ENCODE measurements around the gene BCL2.
"Not testable (repeated sequence)": the region's sequence is repeated elsewhere in the genome, so short reads cannot be mapped to it uniquely, and the experiment has no call there.

BCL2 gene

DNA sequence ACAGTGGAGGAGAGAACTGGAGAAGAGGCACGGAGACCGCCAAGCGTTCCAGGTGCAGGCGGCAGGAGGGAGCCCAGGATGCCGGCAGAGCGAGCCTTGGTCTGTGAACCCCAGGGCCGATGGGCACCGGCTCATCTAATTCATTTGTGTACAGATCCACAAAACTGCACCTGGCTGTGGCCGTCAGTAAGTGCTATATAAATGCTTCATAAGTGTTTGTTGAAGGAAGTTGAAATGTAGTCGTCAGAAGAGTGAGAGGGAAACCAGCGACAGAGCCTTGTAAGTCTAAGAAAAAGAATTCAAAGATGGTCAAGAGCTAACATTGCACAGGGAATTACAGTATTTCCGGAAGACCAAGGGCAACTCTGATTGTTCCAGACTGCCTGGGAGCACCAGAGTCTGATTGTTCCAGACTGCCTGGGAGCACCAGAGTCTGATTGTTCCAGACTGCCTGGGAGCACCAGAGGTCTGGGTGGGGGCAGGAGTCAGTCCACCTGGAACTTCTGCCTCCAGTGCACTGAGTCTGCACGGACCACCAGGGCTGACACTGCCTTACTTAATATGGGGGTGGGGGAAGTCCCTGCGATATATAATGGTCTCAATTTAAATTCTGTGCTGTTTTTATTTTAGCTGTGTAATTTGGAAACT, 112.3 kb downstream of the BCL2 start:
- TF ChIP-seq, protein P1, sequence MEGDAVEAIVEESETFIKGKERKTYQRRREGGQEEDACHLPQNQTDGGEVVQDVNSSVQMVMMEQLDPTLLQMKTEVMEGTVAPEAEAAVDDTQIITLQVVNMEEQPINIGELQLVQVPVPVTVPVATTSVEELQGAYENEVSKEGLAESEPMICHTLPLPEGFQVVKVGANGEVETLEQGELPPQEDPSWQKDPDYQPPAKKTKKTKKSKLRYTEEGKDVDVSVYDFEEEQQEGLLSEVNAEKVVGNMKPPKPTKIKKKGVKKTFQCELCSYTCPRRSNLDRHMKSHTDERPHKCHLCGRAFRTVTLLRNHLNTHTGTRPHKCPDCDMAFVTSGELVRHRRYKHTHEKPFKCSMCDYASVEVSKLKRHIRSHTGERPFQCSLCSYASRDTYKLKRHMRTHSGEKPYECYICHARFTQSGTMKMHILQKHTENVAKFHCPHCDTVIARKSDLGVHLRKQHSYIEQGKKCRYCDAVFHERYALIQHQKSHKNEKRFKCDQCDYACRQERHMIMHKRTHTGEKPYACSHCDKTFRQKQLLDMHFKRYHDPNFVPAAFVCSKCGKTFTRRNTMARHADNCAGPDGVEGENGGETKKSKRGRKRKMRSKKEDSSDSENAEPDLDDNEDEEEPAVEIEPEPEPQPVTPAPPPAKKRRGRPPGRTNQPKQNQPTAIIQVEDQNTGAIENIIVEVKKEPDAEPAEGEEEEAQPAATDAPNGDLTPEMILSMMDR (IDR thresholded peaks at IDR 0.05; ENCODE audit: borderline replicate concordance, control extremely low read depth, extremely low read depth, insufficient read depth, missing control alignments), result no peak
- in situ Hi-C loops (cut with MboI; ENCODE audit: low sequenced_read_pairs, unreplicated experiment), result no loop called here
- peak; percentile 64 for DNase-seq (ENCODE audit: low spot score)

DNA sequence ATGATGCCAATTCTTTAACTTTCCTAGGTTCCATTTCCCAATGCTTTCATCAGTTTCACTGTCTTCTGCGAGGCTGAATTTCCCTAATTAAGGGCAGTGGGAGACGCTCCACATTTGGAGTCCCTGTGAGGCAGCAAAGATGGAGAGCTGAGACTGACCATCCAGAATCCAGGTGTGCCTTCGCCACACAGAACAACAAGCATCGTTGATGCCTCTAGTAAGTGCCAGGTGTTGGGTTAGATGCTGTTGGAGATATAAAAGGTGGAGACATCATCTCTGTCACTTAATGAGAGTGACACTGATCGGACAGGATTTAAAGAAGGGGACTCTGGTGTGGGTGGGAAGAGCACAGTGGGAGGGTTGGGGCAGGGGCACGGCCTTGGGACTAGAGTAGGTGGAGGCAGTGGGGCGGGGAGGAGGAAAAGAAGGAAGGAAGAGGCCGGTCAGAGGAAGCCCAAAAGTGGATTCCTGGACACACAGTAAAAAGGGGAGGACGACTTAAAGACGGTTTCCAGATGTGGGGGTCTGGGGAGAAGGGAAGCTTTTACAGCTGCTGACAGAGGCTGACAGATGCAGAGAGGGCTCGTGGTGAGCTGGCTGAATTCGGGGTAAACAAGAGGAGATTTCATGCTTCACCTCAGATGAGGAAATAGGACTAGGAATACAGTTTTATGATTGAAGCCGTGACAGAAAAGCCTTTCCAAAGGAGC, 113.0 kb downstream of the BCL2 start:
- no peak for DNase-seq (ENCODE audit: low spot score)
- TF ChIP-seq, protein P1 (IDR thresholded peaks at IDR 0.05; ENCODE audit: borderline replicate concordance, control extremely low read depth, extremely low read depth, insufficient read depth, missing control alignments), result no peak
- in situ Hi-C loops (cut with MboI; ENCODE audit: low sequenced_read_pairs, unreplicated experiment), result no loop called here

DNA sequence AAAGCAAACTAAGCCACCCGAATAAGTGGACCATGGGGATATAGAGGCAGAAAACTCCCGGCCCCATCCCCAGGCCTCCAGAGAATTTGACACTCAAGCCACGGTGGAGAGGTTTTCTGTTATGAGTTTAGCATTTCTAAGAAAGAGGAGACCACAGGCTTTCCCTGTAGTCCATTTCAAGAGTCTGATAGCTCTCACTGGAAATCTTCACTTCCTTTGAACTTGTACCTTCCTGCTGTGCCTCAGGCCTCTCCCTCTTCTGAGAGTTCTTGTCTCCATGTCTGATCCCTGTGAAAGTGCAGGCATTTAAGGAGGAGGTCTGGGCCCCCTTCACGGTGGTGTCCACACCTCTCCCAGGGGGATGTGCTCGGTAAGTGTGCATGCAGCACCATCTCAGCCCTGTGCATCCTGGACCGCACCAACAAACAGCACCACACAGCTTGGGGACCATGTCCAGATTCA, 113.7 kb downstream of the BCL2 start:
- TF ChIP-seq, protein P1 (IDR thresholded peaks at IDR 0.05; ENCODE audit: borderline replicate concordance, control extremely low read depth, extremely low read depth, insufficient read depth, missing control alignments), result no peak
- in situ Hi-C loops (cut with MboI; ENCODE audit: low sequenced_read_pairs, unreplicated experiment), result no loop called here
- DNase-seq (ENCODE audit: low spot score), result no peak

DNA sequence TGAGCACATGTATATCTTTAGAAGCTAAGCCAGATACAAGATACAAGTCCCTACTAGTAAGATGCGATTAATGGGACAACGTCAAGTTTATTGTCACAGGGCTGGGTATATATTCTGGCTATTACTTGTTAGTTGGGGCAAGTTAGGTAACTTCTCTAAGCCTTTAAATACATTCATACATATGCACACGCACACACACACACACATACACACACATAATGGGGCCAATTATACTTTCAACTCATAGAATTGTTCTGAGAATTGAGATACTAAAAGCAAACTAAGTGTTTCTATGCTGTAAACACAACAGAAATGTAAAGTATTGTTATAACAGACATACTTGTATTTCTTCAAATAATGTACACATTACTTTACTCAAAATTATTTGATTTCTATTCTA, 116.1 kb downstream of the BCL2 start:
- in situ Hi-C loops (cut with MboI; ENCODE audit: low sequenced_read_pairs, unreplicated experiment), result no loop called here
- TF ChIP-seq, protein P1 (IDR thresholded peaks at IDR 0.05; ENCODE audit: borderline replicate concordance, control extremely low read depth, extremely low read depth, insufficient read depth, missing control alignments), result no peak
- no peak for DNase-seq (ENCODE audit: low spot score)

DNA sequence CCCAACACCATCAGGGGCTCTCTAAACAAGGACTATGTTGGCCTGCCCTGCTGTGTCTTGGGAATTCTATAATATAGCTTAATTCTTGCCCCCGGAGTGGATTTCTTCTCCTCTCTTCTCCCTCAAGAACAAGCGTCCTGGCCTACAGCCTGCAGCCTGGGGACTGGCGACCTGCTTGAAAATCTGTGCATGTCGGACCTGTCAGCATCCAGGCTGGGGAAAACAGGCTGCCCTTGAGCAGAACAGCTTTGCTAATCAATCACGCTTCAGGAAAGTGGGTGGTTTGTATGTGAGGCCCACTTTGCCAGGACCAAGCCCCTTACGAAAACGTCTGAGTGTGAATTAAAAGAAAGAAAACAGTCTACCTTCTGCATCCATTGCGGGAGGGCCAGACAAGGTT, 116.7 kb downstream of the BCL2 start:
- DNase-seq (ENCODE audit: low spot score), result no peak
- in situ Hi-C loops (cut with MboI; ENCODE audit: low sequenced_read_pairs, unreplicated experiment), result no loop called here
- TF ChIP-seq, protein P1 (IDR thresholded peaks at IDR 0.05; ENCODE audit: borderline replicate concordance, control extremely low read depth, extremely low read depth, insufficient read depth, missing control alignments), result no peak

DNA sequence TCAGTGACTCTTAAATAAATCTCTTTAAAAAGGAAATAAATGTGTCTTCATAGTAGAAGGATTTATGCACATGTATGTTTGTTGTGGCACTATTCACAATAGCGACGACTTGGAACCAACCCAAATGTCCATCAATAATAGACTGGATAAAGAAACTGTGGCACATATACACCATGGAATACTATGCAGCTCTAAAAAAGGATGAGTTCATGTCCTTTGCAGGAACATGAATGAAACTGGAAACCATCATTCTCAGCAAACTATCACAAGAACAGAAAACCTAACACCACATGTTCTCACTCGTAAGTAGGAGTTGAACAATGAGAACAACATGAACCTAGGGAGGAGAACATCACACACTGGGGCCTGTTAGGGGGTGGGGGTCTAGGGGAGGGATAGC, 118.1 kb downstream of the BCL2 start:
- in situ Hi-C loops (cut with MboI; ENCODE audit: low sequenced_read_pairs, unreplicated experiment); DNase-seq (ENCODE audit: low spot score): not testable (repeated sequence)

DNA sequence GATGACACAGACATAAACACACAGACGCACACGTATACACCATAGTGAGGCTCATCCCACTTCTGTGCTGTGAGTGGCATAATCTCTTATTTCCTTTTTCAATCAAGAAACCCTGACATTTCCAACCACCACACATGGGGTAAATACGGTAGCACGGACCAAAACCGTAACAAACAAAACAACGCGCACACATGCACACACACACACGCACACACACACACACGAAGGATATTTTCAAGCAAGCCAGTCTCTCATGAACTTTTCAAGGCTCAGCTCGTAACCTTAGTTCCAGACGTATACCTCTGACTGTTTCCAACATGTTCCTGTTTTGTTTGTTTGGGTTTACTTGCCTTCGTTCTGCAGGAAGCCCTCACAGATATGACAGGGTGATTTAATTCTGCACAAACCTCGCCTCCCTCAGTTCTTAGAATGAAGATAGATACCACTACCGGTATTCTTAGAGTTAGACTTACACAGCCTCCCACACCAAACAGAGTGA, 119.8 kb downstream of the BCL2 start:
- in situ Hi-C loops (cut with MboI; ENCODE audit: low sequenced_read_pairs, unreplicated experiment), result no loop called here
- TF ChIP-seq, protein P1 (IDR thresholded peaks at IDR 0.05; ENCODE audit: borderline replicate concordance, control extremely low read depth, extremely low read depth, insufficient read depth, missing control alignments), result no peak
- DNase-seq (ENCODE audit: low spot score), result no peak
